GM18858 (cell line): ENCODE measurements around the gene SPIN2A.
"Not testable (repeated sequence)": the region's sequence is repeated elsewhere in the genome, so short reads cannot be mapped to it uniquely, and the experiment has no call there.

Source experiments
- ATAC-seq: cut with Tn5 transposase; IDR thresholded peaks from one replicate; pipeline ENCODE4 v1.9.1; 2021; ENCODE audit not compliant: unreplicated experiment

Gene SPIN2A

GRCh38 chrX:57103489-57103888, 33.7 kb downstream of the SPIN2A start:
- no peak for ATAC-seq

GRCh38 chrX:57102918-57103317, 34.3 kb downstream of the SPIN2A start:
- not testable (repeated sequence) for ATAC-seq
